K562 (cell line): ENCODE data around the gene PLEKHA5. TPM values are rescaled to one million over a fixed set of nuclear protein-coding genes. Genes with fewer than 3 reads are reported as not detected.

Experiments used
- ATAC-seq: fragments of 200-7000 bp; cut with Tn5 transposase; 3 replicates; pipeline ENCODE4 v1.9.1; 2020; ENCODE audit warnings: moderate library complexity
- BruUV-seq: library from RNA; stranded (reverse); fragments of 400-500 nt; replicated peaks from 2 replicates; lab custom pipeline; 2021; lab: Mats Ljungman, UMichigan
- CTCF ChIA-PET: fragments of 300-600 bp; formaldehyde crosslinking; extraction: SDS; loops from one replicate; lab custom pipeline; 2021; ENCODE audit warnings: low intra/inter-chr PET ratio; lab: Yijun Ruan, JAX
- POLR2A ChIA-PET: fragments of 300-600, 350-650 bp; sonication (Branson Sonifier 250); formaldehyde crosslinking; extraction: SDS; loops from one replicate; lab custom pipeline; 2021; ENCODE audit warnings: antibody characterized with exemption, inconsistent platforms; lab: Yijun Ruan, JAX
- DNase-seq, 4 experiments: peaks; one replicate each; pipeline versions ENCODE4 v3.0.0 to v3.0.0-alpha.2; 2011 to 2018; ENCODE audit warnings: low spot score in 3 of 4, mixed read lengths in 3 of 4; ENCODE audit errors: extremely low read depth in 1 of 4
- FAIRE-seq: peaks from 2 replicates; lab custom pipeline; 2011; peaks lifted over from hg19 to GRCh38; lab: Jason Lieb, UNC
- H2AFZ ChIP-seq: 2 replicates; pipeline ENCODE4 v1.6.0; 2011; ENCODE audit warnings: low read depth, low read length, control low read depth, inconsistent platforms
- H3K27ac ChIP-seq: fragments of 200-600 bp; 3 replicates; pipeline ENCODE4 v1.8.0; 2011; ENCODE audit warnings: low read depth, mild to moderate bottlenecking, control low read depth, inconsistent platforms, low read length, moderate library complexity, mixed read lengths; ENCODE audit errors: extremely low read depth
- H3K27me3 ChIP-seq, 2 experiments: fragments of 300-600 bp in 1 of 2; 2 replicates in 1 of 2; 3 replicates in 1 of 2; pipeline versions ENCODE4 v1.6.0 to v1.8.0; 2011; ENCODE audit warnings: inconsistent platforms in 2 of 2, low read length in 2 of 2, mild to moderate bottlenecking in 1 of 2, mixed read lengths in 1 of 2, moderate library complexity in 1 of 2; ENCODE audit not compliant: control insufficient read depth in 2 of 2, insufficient read depth in 2 of 2
- H3K36me3 ChIP-seq: fragments of 300-600 bp; 3 replicates; pipeline ENCODE4 v1.8.0; 2011; ENCODE audit warnings: mild to moderate bottlenecking, low read length, inconsistent platforms; ENCODE audit not compliant: control insufficient read depth, insufficient read depth
- H3K4me1 ChIP-seq, 2 experiments: fragments of 200-600 bp in 1 of 2; replicated peaks in 1 of 2; 2 replicates in 1 of 2; 3 replicates in 1 of 2; pipeline versions ENCODE4 v1.5.1 to v1.8.0; 2011; ENCODE audit warnings: inconsistent platforms in 2 of 2, low read length in 2 of 2, mild to moderate bottlenecking in 1 of 2, mixed read lengths in 1 of 2, moderate library complexity in 1 of 2; ENCODE audit not compliant: control insufficient read depth in 2 of 2, insufficient read depth in 2 of 2
- H3K4me2 ChIP-seq: 2 replicates; pipeline ENCODE4 v1.6.1; 2011; ENCODE audit warnings: low read length, control low read depth, inconsistent platforms, mixed read lengths; ENCODE audit not compliant: insufficient read depth
- H3K4me3 ChIP-seq: fragments of 200-600 bp; sonication (generic), shearing (Covaris generic); 2 replicates; pipeline ENCODE4 v1.5.1; 2016; ENCODE audit warnings: control low read depth, inconsistent platforms
- H3K79me2 ChIP-seq: fragments of 200-600 bp; 3 replicates; pipeline ENCODE4 v1.8.0; 2011; ENCODE audit warnings: low read length, inconsistent platforms; ENCODE audit not compliant: control insufficient read depth, insufficient read depth
- H3K9ac ChIP-seq, 2 experiments: 2 replicates each; pipeline versions ENCODE4 v1.6.0 to v1.6.1; 2011; ENCODE audit warnings: low read depth in 2 of 2, low read length in 2 of 2, control low read depth in 1 of 2, inconsistent platforms in 1 of 2, mild to moderate bottlenecking in 1 of 2, mixed read lengths in 1 of 2; ENCODE audit not compliant: insufficient read depth in 1 of 2
- H3K9me1 ChIP-seq: one replicate; pipeline ENCODE4 v1.6.0; 2011; ENCODE audit warnings: inconsistent platforms, mild to moderate bottlenecking, low read length, moderate library complexity; ENCODE audit not compliant: control insufficient read depth, insufficient read depth
- H3K9me3 ChIP-seq: replicated peaks from 2 replicates; pipeline ENCODE4 v1.5.1; 2011; ENCODE audit warnings: low read depth, low read length, inconsistent platforms; ENCODE audit not compliant: control insufficient read depth, insufficient read depth
- H4K20me1 ChIP-seq: replicated peaks from 2 replicates; pipeline ENCODE4 v1.6.1; 2011; ENCODE audit warnings: low read length, inconsistent platforms, mixed read lengths; ENCODE audit not compliant: control insufficient read depth, insufficient read depth
- SAP30 ChIP-seq: fragments of 200-600 bp; sonication (generic); IDR thresholded peaks from 2 replicates; pipeline ENCODE4 v1.6.1; 2012; ENCODE audit warnings: borderline replicate concordance, low read depth, mild to moderate bottlenecking, moderate library complexity, low read length, control low read depth, inconsistent platforms; ENCODE audit not compliant: insufficient read depth, poor library complexity, severe bottlenecking
- TSHZ1 ChIP-seq: fragments of 250-450 bp; sonication (Bioruptor Pico); IDR thresholded peaks from 2 replicates; pipeline ENCODE4 v1.4.0; 2020; ENCODE audit warnings: mild to moderate bottlenecking, moderate library complexity
- ZNF224 ChIP-seq: sonication (generic); formaldehyde crosslinking; IDR thresholded peaks from 2 replicates; pipeline ENCODE4 v1.8.0; 2022; ENCODE audit warnings: mild to moderate bottlenecking, missing genetic modification reagents
- WGBS: fragments of 100-300 bp; shearing (Covaris generic); methylation state at CpG from one replicate; pipeline ENCODE4 v1.1.6; 2016; ENCODE audit warnings: low coverage, mixed read lengths; ENCODE audit not compliant: insufficient coverage; ENCODE audit errors: missing lambda C conversion rate; 5-methylcytosine and 5-hydroxymethylcytosine counted together
- in situ Hi-C: fragments of 300-500 bp; cut with MboI; formaldehyde crosslinking; loops from 4 replicates; pipeline ENCODE4 v1.15.0; 2018; ENCODE audit warnings: inconsistent platforms, mixed read lengths
- intact Hi-C: fragments of 100-400 bp; cut with micrococcal nuclease; formaldehyde crosslinking; loops from 2 replicates; pipeline ENCODE4 v1.14.2; 2022
- polyA plus RNA-seq, 8 experiments: library from polyadenylated mRNA; depleted of rRNA in 4 of 8; stranded (reverse) in 5 of 8; unstranded in 3 of 8; fragments of >200 nt; fragmentation: Nextera tagmentation in 2 of 8; fragmentation: Illumina TruSeq in 1 of 8; extraction: Ambion mirVana in 2 of 8; extraction: Trizol in 1 of 8; gene quantifications; 2 replicates each; pipeline versions ENCODE4 v1.2.1 to v1.2.3, GENCODE V29; 2011 to 2014; ENCODE audit warnings: inconsistent platforms in 1 of 8, missing spikeins in 1 of 8
- total RNA-seq, 7 experiments: library from RNA; depleted of rRNA in 6 of 7; stranded (reverse); fragments of >200 nt in 6 of 7; fragmentation: Illumina TruSeq in 2 of 7; extraction: Trizol in 2 of 7; gene quantifications; 2 replicates each; pipeline versions ENCODE4 v1.2.1 to v1.2.3, GENCODE V29; 2011 to 2021; ENCODE audit warnings: low replicate concordance in 1 of 7
- TF ChIP-seq, protein P1 (sequence below), 2 experiments: fragments of 450-650 bp; IDR thresholded peaks; 2 replicates each; pipeline ENCODE4 v1.6.1; 2016; ENCODE audit warnings: mild to moderate bottlenecking in 2 of 2, borderline replicate concordance in 1 of 2, low read depth in 1 of 2, moderate library complexity in 1 of 2

The PLEKHA5 gene
- total and polyA plus RNA-seq, 9 of the 15 experiments (the other 6 are each of a cell fraction or from before 2014, with no cell fraction given), result 7.2 to 26.2 (median 17.4) TPM

DNA sequence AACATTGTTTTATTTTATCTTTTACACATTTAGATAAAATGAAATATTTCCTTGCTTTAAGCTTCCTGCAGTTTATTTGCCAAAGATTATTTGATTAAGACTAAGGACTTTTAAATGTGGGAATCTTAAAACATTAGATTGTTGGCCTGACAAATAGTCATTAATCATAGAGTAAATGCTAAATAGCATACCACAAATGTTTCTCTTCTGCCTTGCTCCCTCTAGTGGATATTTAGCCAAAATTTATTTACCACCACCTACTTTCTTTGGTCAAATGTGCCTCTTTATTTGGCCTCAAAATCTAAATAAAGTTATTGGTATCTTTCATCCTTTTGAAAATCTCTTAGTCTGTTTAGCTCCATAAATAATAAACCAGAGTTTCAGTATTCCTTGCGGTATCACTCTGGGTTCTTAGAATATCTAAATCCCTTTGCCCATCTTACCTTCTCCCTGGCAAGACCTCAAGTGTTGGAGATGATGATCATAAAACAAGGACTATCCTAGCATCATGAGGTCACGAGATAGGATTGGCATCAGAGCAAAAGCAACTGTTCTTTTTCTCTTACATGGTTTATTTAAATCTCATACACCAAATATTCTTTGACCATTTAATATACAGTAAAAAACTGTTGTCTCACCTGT lies 159.2 kb downstream of the PLEKHA5 start:
- Histone ChIP-seq H2AFZ (no peak overlapping the region), H3K9me3 (no peaks in the 10 kb centered on the region), H3K9ac (no peak overlapping the region), H3K4me2 (no peak overlapping the region), H3K4me3 (no peak overlapping the region), H3K36me3 (peaks cover 19% of the 10 kb centered on the region; the same call in 1 of the 3 replicates), H3K79me2 (no peaks in the 10 kb centered on the region), H4K20me1 (no peaks in the 10 kb centered on the region), H3K27me3 (no peaks in the 10 kb centered on the region), H3K4me1 (no peaks in the 10 kb centered on the region), H3K9me1 (no peaks in the 10 kb centered on the region), H3K27ac (no peak overlapping the region)
- in situ Hi-C loops, result no loop called here
- peak; percentile 7 to 18 (median 12) for DNase-seq
- 0 out of 3 replicates have a peak, but pooled peaks have one; percentile 47 for ATAC-seq
- ChIA-PET POLR2A (no interaction called here), CTCF (interaction anchor here (0.6 kb wide), 1 partner anchor 737 kb away, joined by 3 read pairs; no protein-coding TSS in a partner anchor)
- intact Hi-C loops, result loop anchor here (5.0 kb wide), 1 partner anchor 101 kb away; no protein-coding TSS in a partner anchor
- WGBS, result 50% methylated on average over 2 of the region's 2 CpGs
- FAIRE-seq, result peak; percentile 85
- BruUV-seq, result no TSS peak
- TF ChIP-seq TSHZ1 (CRISPR knock-in tag) (no peak), SAP30 (no peak), ZNF224 (CRISPR knock-in tag) (no peak)
- TF ChIP-seq, protein P1, sequence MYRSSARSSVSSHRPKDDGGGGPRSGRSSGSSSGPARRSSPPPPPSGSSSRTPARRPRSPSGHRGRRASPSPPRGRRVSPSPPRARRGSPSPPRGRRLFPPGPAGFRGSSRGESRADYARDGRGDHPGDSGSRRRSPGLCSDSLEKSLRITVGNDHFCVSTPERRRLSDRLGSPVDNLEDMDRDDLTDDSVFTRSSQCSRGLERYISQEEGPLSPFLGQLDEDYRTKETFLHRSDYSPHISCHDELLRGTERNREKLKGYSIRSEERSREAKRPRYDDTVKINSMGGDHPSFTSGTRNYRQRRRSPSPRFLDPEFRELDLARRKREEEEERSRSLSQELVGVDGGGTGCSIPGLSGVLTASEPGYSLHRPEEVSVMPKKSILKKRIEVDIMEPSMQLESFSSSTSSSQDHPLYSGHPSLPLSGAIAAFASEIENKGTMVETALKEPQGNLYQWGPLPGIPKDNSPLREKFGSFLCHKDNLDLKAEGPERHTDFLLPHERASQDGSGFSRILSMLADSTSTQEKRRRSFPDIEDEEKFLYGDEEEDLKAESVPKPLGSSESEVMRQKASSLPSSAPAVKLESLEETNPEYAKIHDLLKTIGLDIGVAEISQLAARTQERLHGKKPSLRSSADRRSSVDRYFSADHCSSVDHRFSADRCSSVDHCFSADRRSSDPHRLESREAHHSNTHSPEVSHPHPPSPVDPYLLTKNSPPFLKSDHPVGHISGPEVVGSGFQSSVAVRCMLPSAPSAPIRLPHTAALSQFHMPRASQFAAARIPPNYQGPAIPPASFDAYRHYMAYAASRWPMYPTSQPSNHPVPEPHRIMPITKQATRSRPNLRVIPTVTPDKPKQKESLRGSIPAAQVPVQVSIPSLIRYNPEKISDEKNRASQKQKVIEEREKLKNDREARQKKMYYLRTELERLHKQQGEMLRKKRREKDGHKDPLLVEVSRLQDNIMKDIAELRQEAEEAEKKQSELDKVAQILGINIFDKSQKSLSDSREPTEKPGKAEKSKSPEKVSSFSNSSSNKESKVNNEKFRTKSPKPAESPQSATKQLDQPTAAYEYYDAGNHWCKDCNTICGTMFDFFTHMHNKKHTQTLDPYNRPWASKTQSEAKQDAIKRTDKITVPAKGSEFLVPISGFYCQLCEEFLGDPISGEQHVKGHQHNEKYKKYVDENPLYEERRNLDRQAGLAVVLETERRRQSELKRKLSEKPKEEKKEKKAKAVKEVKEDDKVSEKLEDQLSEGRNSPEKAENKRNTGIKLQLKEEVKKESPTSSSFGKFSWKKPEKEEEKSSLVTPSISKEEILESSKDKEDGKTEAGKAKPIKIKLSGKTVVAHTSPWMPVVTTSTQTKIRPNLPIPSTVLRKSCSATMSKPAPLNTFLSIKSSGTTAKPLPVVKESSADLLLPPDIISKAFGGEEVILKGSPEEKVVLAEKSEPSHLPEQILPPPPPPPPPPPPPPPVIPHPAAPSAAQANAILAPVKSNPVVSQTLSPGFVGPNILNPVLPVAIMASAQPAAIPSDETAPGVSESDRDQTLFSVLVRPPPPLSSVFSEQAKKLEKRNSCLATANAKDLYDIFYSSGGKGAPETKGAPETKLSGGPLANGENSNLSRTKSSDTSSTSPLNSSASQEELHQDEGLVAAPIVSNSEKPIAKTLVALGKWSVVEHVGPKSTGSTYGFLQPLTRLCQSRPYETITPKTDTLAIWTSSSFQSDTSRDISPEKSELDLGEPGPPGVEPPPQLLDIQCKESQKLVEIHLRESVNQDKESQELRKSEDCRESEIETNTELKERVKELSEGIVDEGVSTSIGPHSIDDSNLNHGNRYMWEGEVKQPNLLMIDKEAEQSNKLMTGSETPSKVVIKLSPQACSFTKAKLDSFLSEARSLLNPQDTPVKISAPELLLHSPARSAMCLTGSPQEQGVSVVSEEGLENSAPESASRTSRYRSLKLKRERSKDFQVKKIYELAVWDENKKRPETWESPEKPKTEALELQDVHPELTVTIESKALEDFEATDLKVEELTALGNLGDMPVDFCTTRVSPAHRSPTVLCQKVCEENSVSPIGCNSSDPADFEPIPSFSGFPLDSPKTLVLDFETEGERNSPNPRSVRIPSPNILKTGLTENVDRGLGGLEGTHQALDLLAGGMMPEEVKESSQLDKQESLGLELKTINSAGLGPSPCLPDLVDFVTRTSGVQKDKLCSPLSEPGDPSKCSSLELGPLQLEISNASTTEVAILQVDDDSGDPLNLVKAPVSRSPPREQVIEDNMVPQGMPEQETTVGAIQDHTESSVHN (IDR thresholded peaks at IDR 0.05; ENCODE audit: borderline replicate concordance in 1 of 2, low read depth in 1 of 2), result no peak
